HTERT RPE-1 (cell line): Measurements from ENCODE around the gene P3R3URF.

ENCODE experiments used
- in situ Hi-C: fragments of 300-500 bp; cut with MboI; formaldehyde crosslinking; loops from 4 replicates; pipeline ENCODE4 v1.14.3; 2020; ENCODE audit warnings: low sequenced_read_pairs

The P3R3URF gene

DNA sequence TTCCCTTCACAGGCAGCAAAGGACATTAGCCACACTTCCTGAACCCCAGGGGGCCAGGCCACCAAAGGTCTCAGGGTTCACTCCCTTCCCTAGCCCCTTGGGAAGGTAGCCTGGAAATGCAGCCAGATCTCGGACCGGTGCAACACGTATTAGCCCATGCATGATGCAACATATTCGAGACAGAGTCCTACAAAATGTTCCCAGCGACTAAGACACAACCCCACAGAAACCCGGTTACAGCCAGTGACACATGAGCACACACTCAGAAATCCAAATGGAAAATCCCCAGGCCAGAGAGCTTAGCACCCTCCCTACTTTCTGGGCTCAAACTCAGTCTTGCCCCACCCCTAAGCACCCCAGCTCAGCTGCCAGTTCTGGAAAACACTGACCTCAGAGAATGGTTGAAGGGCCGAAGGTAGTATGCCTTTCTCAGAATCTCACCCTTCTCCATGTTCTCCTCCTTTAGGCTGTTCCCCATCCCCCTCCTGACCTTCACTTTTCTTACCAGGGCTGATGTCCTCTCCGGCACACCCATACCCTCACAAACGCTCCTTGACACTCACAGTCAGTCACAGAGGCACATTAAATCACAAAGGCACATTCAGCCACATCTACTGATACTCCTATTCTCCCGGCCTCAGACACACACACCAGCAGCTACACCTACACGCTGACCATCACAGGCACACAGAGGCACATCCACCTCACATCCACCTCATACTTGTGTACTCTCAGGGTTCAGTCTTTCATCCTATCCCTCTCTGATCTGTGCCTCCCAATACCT is 1.6 kb downstream of the P3R3URF start, which contains the start of gene TSPAN1:
TSPAN1 (plus strand) TSS at position 640 of the 784 bp plus-strand sequence. CDS start 6,021 bp downstream, outside the sequence.
- in situ Hi-C loops = no loop called here

DNA sequence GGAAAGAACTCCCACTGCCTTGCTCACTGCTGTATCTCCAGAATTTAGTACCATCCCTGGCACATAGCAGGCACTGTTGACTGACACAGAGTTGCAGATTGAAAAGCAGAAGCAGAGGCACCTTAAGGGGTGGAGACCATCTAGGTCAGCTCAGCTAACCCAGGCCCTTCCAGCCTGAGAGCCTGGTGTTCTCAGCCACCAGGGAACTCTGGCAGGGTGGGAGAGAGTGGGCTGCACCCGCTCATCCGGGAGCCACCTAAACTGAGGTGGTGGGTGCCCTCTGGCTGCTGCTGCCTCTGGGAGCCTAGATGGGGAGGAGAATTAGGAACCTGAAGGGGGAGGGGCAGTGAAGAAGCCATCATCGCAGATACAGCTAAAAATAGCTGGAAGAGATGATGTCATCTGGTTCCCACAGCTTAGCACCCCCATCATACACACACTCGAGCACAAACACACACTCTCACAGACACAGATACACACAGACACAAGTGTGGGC is 2.9 kb downstream of the P3R3URF start:
- in situ Hi-C loops = no loop called here

DNA sequence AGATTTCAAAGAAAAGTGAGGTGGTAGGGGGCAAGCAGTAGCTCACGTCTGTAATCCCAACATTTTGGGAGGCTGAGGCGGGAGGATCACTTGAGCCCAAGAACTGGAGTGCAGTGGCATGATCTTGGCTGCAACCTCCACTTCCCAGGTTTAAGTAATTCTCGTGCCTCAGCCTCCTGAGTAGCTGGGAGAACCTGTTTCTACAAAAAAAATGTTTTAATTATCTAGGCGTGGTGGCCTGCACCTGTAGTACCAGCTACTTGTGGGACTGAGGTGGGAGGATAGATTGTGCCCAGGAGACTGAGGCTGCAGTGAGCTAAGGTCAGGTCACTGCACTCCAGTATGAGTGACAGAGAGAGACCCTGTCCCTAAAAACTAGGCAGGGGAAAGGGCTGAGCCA is 4.0 kb downstream of the P3R3URF start:
- in situ Hi-C loops = no loop called here

DNA sequence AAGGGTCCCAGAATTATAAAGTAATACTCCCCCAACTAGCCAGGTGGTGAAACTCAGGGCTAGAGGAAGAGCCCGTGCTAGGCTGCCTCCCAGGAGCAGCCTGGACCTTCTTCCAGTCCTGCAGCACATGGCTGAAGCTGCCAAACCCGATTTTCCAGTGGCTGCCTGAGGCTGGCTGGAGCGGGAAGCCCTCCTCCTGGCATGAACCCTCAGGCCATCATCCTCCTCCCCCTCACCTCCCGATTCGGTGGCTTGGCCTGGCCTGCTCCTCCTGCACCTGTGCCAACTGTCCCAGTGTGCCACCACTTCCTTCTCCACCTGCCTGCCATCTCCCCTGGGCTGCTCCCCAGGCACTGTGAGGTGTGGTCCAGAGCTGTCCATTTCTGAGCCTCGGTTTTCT is 4.4 kb downstream of the P3R3URF start:
- in situ Hi-C loops = no loop called here

DNA sequence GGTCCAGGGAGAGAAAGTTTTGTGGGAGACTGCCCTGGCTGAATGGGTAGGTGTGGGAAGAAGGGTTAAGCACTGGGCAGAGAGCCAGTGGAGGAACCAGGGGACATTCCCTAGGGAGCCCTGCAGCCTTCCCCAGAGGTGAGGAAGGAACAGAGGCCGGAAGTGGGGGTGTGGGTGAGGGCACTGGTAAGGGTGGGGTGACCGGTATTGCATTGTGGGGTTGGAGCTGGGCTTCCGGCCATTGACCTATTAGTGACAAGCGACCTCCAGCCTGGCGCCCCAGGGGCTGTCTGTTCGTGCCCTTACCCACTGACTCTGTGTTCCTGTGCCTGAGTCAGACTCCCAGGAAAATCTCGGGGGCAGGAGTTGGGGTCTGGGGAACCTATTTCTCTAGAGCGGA is 4.9 kb downstream of the P3R3URF start:
- in situ Hi-C loops = no loop called here

DNA sequence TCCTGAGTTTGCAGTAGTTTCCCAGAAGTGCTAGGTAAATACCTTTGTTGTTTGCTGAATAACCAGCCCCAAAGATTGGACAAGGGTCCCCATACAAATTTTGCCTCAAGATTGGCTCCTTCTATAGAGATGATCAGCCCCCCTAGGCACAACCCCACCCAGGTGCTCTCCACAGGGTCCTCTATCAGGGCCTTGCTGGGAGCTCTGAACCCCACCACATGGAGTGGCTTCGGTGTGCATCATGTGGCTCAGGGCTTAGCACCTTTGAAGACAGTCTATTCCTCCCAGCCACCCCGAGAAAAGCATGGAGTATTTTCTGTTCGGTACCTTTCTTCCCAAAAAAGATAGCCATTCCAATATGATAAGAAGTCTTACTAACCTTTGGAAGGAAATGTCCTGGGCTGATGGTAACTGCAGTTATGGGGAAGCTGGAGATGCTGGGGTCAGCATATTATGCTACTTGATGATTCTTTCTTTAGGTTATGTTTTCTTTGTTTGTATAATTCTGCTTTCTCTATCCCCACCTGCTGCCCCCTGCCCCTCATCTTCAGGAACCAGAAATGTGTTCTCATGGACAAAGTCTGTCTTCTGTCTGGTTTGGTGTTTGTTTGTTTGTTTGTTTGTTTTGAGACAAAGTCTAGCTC is 6.4 kb downstream of the P3R3URF start:
- in situ Hi-C loops = no loop called here

DNA sequence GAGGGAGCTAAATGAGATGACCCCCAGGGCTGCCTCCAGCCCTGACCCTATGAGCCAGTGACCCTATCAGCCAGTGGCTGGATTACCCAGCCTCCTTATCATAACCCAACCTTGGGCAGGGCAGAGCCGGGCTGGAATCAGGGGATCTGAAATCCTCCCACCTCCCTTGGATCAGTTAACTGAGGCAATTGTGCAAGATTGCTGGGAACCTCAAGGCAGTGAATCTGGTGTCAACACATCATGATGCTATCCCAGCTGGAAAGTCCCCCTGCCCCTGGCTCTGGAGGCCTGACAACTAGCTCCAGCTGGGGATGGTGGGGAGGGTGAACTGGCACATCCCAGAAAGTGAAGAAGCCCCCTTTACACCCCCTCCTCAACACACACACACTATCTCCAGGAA is 7.8 kb downstream of the P3R3URF start:
- in situ Hi-C loops = no loop called here

DNA sequence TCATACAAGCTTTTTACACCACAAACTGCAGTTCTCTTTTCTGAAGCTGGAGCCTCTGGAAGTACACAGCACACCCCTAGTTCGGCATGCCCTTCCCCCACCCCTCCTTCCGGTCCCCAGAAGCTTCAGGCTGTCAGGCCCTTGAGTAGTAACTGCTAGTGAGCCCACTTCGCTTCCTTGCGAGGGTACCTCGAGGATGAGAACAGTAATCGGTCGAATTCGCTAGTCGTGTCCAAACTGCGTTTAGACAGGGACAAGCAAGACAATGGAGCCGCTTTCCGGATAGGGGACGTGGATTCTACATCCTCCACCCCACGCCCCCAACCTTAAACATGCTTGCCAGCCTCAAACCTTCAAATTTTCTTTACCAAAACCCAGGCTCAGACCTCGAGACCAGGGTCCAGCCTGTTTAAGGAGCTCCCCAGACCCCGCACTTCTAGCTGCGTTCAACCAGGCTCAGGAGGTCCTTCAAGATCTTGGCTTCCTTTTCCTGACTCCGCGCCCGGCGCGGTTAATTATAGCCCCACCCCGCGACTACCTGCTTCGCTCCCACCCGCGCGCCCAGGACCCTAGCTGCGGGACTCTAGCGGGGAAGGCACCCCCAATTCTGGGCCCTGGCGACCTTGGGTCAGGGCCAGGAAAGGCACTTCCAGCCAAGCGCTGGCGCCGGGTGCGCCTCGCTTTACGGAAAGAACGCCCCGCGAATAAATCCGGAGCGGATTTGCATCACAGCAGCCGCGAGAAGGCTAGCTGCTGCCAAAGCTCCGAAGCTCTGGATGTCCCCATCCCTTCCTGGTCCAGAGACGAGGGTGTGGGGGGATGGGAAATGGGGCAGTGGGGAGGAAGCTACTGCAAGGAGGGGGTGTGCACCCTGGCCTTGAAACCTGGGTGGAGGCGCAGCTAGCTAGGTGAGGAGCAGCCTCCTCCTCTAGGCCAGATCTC is 9.5 kb downstream of the P3R3URF start:
- in situ Hi-C loops = no loop called here

DNA sequence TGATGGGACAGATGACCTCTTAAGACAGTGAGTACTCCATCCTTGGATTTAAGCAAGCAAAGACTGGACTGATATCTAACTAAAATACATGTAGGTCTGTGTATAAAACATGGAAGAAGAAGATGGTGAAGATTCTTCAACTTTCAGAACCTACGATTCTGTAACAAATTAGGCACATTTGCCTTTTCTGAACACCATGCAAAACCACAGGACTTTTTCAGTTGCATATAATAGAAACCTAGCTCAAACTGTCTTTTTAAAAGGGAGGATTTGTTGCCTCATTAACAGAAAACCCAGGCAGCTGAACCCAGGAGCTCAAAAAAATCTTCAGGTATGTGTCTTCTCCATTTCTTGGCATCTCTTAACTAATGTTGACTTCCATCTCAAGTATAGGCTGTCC is 16.1 kb downstream of the P3R3URF start:
- in situ Hi-C loops = no loop called here

DNA sequence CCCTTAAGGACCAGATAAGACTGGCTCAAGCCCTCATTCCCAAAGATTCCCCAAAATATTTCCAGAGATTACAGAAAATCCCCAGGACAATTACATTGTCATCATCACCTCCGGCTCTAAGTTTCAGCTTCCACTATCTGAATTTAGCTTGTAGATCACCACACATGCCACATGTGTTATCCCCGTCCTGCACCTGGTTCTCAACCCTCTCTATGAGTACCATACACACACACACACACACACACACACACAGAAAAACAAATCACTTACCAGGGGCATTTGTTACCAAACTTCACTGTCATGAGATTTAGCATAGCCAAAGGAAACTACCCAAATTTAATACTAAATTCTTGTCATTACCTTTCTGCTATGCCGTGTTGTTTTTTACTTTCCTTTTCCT is 16.8 kb downstream of the P3R3URF start:
- in situ Hi-C loops = no loop called here

DNA sequence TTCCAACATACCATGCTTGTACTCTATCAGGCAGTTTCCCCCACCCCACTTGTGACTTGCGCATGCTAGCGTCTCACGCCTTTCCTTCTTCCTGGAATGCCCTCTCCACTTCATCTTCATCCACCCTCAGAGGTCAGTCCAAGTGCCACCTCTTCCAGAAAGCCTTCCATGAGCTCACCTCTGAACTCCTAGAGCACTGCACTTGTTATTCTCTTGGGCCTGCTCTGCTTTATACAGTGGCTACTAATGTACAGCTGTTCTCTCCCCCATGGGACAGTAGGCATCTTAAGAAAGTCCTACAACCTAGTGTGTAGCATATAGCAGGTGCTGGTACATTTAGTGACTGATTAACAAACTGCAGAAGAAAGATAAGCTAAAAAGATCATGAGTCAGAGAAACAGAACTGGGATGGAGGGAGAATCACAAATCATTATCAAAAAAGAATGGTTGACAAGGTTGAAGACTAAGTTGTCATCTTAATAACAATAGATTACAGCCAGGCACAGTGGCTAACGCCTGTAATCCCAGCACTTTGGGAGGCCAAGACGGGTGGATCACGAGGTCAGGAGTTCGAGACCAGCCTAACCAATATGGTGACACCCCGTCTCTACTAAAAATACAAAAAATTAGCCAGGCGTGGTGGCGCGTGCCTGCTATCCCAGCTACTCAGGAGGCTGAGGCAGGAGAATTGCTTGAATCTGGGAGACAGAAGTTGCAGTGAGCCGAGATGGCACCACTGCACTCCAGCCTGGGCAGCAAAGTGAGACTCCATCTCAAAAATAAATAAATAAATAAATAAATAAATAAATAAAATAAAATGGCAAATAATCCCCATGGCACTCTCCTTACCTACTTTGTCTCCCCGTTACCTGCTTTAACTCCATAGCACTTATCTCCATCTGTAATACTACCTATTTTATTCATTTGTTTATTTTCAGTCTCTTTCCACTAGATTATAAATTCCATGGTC is 17.7 kb downstream of the P3R3URF start:
- in situ Hi-C loops = no loop called here

DNA sequence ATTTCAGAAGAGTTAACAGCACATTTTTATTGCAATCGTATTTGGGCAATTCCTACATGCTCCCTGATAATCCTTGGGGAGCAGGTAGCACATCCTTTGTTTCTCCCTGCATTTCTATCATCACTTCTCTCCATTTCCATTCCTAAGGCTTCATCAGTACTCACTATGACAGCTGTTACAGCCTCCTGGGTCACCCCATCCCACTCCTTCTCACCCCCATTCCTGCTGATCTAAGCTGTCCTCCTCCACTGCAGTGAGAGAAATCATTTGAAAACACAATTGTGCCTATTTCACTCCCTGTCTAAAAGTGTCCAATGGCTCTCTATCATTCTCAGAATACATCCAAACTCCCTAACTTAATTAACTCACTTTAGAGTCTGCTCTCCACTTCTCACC is 18.4 kb downstream of the P3R3URF start:
- in situ Hi-C loops = no loop called here

DNA sequence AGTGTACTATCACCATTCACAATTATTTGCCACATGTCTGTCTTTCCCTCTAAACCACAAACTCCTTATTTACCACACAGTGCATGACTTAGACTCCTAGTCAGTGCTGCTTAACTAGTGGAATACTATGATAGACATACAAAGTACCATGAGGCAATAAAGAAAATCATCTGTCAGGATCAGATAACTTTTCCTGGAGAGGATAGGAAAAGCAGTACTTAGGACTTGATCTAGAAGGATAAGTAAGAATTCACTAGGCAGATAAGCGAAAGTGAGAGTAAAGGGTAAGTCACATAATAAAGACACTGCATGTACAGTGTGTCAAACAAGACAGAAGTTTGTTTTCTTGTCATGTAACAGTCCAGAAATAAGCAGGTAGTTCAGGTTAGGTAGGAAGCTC is 22.6 kb downstream of the P3R3URF start:
- in situ Hi-C loops = no loop called here

DNA sequence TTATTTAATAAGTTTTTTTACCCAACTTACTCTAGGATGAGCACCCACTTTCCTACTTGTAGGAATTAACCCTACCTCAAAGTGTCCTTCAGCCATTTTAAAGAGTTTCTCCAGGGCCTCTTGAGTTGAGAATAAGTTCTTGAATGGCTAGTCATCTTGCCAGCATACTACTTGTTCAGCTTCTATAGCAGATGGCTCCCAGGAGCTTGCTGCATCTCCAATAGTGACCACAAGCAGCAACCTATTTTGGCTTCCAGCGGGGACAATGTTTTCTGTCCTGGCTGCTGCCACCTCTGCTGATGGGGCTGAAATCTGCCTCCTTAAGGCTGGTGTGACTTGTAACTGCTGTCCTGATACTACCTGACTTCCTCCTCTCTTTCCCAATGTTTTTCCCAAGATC is 23.1 kb downstream of the P3R3URF start:
- in situ Hi-C loops = no loop called here

DNA sequence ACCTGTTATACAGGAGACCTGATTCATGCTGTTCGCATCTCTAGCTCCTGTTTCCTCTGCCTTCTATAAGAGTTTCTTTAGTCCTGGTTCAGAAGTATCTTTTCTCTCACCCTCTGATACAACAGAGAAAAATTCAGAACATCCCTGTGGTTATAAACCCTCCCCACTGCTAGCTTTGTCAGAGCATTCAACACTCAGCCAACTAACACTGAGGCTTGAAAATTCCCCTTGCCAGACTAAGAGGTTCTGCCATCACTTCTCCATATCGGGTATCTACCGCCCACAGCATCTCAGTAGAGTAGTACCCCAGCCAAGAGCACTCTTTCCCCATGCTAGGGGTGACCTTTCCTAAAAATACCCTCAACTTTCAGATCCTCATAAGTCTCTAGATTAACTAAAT is 24.3 kb downstream of the P3R3URF start:
- in situ Hi-C loops = no loop called here

DNA sequence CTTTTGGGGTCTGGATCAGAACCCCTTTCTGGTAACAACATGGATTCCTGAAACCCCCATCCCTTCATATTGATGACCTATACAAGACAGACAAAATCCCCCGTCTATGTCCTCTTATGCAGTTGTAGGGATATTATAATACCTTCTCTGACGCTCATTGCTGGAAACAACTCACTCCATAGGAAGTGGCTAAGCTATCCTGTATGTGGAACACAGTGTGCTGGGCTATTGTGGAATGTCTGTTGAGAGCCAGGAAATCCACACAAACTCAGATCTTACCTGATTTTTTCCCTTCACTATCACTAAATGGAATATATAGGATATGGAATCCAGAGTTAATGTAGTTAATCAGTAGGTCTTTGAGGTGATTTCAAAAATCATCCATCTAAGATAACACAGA is 26.2 kb downstream of the P3R3URF start:
- in situ Hi-C loops = no loop called here

DNA sequence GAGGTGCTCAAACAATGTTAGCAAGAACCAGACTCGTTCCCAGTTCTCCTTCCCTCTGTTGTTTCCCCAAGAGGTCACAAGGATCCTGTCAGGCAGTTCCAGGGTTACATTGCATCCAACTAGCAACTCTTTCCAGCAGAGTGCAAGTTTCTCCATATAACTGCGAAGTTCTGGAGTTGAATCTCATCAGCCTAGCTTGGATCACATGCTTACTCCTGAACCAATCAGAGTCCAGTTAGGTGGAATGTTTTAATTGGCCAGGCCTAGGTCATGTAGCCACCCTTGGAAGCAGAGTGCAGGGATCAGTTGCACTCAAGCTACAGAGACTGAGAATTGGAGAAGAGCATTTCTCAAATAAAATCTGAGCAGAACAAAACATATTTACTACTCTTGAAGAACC is 28.0 kb downstream of the P3R3URF start:
- in situ Hi-C loops = no loop called here

DNA sequence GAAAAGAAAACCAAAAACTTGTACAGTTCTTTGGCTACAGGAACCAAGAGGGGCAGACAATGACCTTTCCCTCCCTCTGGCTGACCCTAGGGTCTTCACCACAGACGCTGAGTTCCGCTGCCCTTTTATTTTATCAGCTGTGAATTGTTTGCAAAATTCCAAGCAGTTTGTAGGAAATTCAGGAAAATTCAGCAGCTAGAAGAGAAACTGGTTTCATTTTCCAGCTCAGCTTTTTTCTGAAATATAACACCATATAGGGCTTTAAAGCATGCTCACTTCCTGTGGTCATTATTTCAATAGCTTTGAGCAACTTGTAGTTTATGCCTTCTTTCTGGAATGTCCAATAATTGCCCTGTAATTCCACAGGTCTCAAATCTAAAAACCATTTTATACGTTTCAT is 38.4 kb downstream of the P3R3URF start:
- in situ Hi-C loops = no loop called here

DNA sequence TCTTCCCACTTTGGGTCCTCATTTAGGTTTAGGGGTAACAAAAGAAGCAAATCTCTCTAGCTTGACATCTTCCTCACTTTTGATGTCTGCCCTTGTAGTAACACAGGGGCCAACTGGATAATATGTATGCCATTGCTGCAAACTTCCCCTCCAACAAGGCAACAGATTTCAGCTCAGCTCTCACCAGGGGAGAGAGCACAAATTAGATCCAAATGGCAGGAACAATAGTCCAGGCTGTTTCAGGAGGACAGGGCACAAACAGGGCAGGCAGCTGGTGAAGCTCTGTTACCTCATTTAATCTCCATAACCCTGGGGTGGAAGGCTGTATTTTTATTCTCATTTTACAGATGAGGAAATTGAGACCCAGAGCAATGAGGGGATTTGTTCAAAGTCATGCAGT is 39.6 kb downstream of the P3R3URF start:
- in situ Hi-C loops = no loop called here

DNA sequence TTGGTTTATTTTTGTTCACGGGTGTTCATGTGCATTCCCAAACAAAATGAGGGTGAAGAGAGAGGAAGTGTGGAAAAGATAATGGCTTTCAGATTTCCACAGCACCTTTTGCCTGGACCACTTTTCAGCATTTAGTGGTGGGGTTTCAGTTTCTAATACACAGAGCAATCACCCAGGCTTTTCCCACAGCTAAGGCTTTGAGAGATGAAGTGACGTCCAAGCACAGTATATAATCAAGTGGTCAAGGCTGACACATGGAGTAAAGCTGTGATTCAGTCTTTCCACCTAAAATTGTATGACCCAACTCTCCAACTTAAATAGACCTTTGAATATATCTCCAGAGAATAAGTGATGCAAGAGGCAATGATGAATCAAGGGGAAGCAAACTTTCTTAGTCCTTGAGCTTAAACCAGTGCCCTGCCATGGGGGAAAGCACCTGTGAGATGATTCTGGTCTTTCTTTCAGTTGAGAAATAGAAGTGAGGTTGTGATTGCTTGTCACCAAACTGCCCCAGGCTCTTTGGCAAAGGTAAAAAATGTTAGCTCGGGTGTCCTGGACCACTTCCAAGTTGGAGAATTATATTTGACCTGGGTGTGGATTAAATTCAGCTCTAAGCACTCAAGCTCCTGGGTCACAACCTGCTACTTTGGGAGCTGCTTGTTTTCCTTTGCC is 41.5 kb downstream of the P3R3URF start:
- in situ Hi-C loops = no loop called here
